Omental fat pad (tissue), 4 donors: ENCODE data around the gene TATDN3. TPM values are rescaled to one million over a fixed set of nuclear protein-coding genes. Genes with fewer than 3 reads are reported as not detected.
"Not testable (repeated sequence)": the region's sequence is repeated elsewhere in the genome, so short reads cannot be mapped to it uniquely, and the experiment has no call there.

Experiments
- ATAC-seq: fragments of 150-250 bp; one replicate; pipeline ENCODE4 v1.9.1; 2016; ENCODE audit warnings: mild to moderate bottlenecking, moderate library complexity; ENCODE audit not compliant: low FRiP score
- DNase-seq: peaks from one replicate; pipeline ENCODE4 v3.0.0-alpha.2; 2019; ENCODE audit warnings: low spot score
- small RNA-seq: library from RNA; depleted of rRNA; stranded (forward); fragments of <200 nt; gene quantifications from one replicate; pipeline ENCODE3, GENCODE V24; 2016
- total RNA-seq, 4 donors: library from RNA; depleted of rRNA; stranded (reverse); fragments of >200 nt; gene quantifications; one replicate each; pipeline ENCODE4 v1.1.0, GENCODE V29; 2016
- TF ChIP-seq, protein P1 (sequence below), 3 donors: fragments of 450-650 bp; IDR thresholded peaks; one replicate each; pipeline ENCODE4 v1.5.1; 2016 to 2017; ENCODE audit warnings: antibody characterized with exemption in 3 of 3, mild to moderate bottlenecking in 3 of 3, moderate library complexity in 2 of 3

The TATDN3 gene
- total RNA-seq, 4 donors from 2014 or later = 10.1 to 15.9 (median 13.3) TPM

GRCh38 chr1:212862111-212862690, 70.5 kb downstream of the TATDN3 start:
- no peak for DNase-seq
- TF ChIP-seq, protein P1, sequence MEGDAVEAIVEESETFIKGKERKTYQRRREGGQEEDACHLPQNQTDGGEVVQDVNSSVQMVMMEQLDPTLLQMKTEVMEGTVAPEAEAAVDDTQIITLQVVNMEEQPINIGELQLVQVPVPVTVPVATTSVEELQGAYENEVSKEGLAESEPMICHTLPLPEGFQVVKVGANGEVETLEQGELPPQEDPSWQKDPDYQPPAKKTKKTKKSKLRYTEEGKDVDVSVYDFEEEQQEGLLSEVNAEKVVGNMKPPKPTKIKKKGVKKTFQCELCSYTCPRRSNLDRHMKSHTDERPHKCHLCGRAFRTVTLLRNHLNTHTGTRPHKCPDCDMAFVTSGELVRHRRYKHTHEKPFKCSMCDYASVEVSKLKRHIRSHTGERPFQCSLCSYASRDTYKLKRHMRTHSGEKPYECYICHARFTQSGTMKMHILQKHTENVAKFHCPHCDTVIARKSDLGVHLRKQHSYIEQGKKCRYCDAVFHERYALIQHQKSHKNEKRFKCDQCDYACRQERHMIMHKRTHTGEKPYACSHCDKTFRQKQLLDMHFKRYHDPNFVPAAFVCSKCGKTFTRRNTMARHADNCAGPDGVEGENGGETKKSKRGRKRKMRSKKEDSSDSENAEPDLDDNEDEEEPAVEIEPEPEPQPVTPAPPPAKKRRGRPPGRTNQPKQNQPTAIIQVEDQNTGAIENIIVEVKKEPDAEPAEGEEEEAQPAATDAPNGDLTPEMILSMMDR (IDR thresholded peaks at IDR 0.05) = no peak
- ATAC-seq = no peak

DNA sequence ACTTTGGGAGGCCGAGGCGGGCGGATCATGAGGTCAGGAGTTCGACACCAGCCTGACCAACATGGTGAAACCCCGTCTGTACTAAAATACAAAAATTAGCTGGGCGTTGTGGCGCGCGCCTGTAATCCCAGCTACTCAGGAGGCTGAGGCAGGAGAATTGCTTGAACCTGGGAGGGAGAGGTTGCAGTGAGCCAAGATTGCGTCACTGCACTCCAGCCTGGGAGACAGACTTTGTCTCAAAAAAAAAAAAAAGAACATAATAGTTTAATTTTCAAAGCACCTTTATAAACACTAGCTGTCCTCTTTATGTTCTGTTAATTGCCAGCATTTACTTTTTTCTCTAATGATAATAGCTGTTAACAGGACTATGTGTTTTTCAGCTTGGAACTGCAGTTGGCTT, 71.7 kb downstream of the TATDN3 start:
- ATAC-seq, DNase-seq: not testable (repeated sequence)

- no peak for DNase-seq
- no peak for ATAC-seq
- TF ChIP-seq, protein P1 (IDR thresholded peaks at IDR 0.05) = no peak
Observed at GRCh38 chr1:212864201-212864600, 72.5 kb downstream of the TATDN3 start.

Small RNA genes within 50 kb of the gene (small RNA-seq; reads per million reads assigned to genes)
- gene AC104333.1 = not detected
- gene AC104333.2 = not detected

Other genes starting within 250 kb of the TATDN3 start
- gene ATF3, start 183.1 kb upstream of the TATDN3 start, total RNA-seq = 100 to 1,000 TPM in 1 of 4 donors, 10 to 100 TPM in 3; 41.5 to 229 (median 77.5) TPM
- gene BATF3, start 92.1 kb upstream of the TATDN3 start, total RNA-seq = 10 to 100 TPM in 1 of 4 donors, 1 to 10 TPM in 3; 4.1 to 48.9 (median 4.8) TPM
- 10 to 100 TPM; 17.8 to 32.2 (median 27.3) TPM for gene NSL1, start 117 bp upstream of the TATDN3 start, total RNA-seq
- not detected for gene SPATA45, start 55.8 kb downstream of the TATDN3 start, total RNA-seq
- gene FLVCR1, start 66.4 kb downstream of the TATDN3 start, total RNA-seq = 1 to 10 TPM; 3.2 to 7.2 (median 4.9) TPM
- gene VASH2, start 158.6 kb downstream of the TATDN3 start, total RNA-seq = 1 to 10 TPM in 3 of 4 donors, under 1 TPM in 1; 0.31 to 7.6 (median 1.2) TPM
- 10 to 100 TPM; 28.7 to 63.4 (median 41.1) TPM for gene ANGEL2, start 224.0 kb downstream of the TATDN3 start, total RNA-seq